NCI-H510A treated with DMSO at 0.1 percent for 48 hours (cell line): ENCODE measurements around the gene GOLGA8B.
"Not testable (repeated sequence)": the region's sequence is repeated elsewhere in the genome, so short reads cannot be mapped to it uniquely, and the experiment has no call there.

Experiments
- DNase-seq: peaks from one replicate; lab custom pipeline; 2025; lab: John Stamatoyannopoulos, UW

Gene GOLGA8B

DNA sequence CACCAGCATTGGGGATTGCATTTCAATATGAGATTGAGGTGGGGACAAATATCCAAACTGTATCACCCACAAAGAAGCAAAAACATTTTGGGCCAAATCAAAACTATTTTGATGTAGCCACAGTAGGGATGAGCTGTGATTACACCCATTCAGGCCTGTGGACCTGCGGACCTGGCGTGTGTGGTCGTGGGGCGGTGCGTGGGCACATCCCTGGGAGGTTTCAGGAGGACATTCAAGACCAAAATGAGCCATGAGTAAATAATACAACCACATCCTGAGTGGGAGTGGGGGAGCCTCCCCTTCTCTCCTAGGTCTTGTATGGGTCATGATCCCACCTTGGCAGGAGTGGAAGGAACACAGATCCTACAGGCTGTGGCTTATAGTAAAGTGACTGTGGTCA, 23.7 kb downstream of the GOLGA8B start:
- not testable (repeated sequence) for DNase-seq

DNA sequence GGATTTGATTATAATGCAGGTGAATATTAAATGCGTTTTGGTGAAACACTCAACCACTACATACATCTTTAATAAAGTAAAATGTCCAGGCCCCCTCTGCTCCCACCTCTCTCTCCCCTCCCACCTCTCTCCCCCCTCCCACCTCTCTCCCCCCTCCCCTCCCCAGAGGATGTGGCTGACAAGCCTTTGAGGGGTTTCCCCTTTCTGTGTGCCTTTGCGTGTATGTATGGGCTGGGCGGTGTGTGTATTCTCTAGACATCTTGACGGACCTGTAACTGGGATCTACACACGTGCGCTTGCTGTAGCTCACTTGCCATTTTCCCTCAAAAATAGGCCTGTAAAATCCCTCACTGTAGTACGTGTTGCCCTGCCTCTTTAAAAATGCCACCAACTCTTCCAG, 28.3 kb downstream of the GOLGA8B start:
- DNase-seq = not testable (repeated sequence)

DNA sequence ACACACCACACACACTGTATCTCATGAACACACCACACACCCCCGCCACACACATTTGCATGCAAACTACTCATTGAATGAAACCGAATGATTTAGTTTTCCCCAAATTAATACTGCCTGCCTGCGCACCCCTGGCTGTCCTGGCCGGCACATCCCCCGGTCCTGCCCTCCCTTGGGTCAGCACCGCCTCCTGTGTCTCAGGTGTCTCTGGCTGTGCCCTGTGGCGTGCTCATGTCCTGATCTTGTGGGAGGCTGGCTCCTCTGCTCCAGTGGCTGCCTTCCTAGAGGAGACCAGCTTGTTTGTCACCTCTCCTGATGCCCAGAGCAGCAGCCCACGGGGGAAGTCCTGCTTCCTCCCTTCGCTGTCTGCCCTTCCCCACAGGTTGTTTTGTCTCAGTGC, 28.7 kb downstream of the GOLGA8B start:
- DNase-seq = not testable (repeated sequence)

DNA sequence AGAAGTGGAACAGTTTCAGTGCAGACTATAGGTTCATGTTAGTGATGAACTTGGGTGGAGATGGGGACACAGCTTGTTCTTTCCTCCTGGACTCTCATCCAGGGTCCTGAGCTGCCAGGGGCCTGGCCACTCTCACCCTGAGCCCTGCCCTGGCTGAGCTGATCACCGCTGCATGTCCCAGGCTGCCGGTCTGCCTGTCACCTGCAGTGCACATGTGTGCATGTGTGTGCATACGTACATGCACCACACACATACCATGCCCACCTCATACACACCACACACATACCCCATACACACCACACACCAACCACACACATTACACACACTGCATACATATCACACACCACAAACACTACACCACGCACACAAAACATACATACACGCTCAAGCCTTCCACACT, 29.3 kb downstream of the GOLGA8B start:
- DNase-seq = not testable (repeated sequence)

DNA sequence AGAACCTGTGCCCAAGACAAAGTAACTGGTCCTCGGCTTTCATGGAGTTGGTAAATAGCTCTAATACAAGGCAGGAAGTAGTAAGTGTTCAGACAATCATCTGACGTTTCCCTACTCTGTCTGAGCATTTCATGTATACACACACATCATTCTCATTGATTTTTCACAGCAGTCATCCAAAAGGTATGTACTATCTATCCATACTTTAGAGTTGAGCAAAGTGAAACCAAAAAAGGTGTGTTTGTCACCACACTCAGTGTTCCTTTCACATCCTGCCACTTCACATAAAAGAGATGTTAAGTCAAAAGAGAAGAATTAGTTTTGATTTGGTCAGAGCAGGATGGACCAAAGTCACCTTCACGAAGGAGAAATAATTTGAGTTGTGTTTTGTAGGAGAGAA, 33.3 kb downstream of the GOLGA8B start:
- not testable (repeated sequence) for DNase-seq

DNA sequence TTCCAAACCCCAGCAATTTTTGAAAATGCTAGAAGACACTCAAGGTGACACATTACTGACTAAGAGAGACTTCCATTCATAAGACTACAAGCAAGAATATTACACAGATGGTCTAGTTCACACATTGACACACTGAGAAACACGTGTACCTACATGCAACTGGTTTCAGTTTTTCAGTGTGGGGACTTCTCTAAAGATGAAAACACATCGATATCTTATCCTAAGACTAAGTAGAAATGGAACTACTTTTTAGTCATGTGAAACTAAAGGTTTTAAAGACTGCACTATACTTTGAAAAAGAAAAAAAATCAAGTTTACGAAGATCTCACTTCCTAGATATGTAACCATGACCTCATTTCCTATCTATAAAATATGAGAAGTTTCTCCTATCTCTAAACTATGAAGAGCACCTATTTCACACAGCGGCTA, 34.1 kb downstream of the GOLGA8B start:
- not testable (repeated sequence) for DNase-seq

DNA sequence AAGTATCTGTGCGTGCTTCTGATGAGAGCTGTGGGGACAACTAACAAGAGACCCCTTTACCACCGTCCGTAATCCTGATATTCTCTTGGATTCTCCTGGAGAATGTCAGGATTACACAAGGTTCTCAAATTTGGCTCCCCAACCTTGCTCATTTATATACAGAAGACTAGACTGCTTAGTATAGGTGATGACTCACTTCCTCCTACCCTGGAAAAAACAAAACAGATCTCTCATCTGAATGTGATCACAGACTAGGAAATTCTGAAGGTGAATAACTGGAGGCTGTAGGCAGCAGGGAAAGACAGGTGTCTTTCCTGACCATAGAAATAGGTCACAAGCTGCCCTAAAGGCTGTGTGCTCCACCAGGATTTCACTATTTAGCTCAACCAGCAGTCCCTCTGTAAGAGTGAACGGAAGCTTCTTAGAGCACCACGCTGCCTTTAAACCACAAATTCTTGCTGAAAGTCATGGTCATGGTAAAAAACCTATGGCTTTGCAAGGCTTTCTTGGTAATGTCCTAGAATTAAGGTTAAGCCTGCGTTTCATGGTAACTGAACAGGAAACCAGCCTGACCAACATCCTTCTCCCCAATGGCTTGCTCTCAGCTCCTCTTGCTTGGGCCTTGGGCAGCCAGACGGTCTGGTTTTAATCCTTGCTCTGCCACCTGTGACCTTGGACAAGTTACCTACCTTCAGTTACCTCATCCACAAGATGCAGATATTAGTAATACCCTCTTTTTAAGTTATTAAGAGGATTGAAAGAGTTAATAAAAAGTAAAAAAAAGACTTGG, 39.4 kb downstream of the GOLGA8B start:
- DNase-seq = not testable (repeated sequence)

DNA sequence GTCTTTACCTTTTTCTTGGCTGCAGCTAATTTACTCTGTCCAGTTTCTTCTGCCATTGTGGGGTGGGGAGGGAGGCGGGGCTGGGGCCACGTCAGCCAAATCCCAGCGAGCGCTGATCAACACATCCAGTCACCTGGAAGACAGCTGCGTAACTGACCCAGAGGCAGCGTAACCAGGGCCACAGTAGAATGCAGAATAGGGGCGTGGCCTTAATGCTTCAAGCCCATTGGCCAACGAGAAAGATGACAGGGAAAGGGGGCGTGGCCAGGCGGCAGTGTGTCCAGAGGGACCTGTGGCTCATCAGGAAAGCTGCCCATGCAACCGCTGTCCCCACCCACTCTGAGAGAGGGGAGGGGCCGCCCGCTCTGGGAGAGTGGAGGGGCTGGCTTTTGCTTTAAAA, 47.6 kb downstream of the GOLGA8B start:
- not testable (repeated sequence) for DNase-seq
